Stimulated activated CD4-positive, alpha-beta T cell treated with anti-CD3 and anti-CD28 coated beads, Interleukin-4, amount 100 ng/mL, for 48 hours (primary cell): ENCODE results near the gene LRRTM1.

Experiments
- DNase-seq, 2 donors: peaks; one replicate each; pipeline ENCODE4 v3.0.0-alpha.2; 2020; ENCODE audit warnings: low read depth in 2 of 2

Gene LRRTM1

GRCh38 chr2:80302314-80303005 is 2.1 kb downstream of the LRRTM1 start:
- no peak for DNase-seq

DNA sequence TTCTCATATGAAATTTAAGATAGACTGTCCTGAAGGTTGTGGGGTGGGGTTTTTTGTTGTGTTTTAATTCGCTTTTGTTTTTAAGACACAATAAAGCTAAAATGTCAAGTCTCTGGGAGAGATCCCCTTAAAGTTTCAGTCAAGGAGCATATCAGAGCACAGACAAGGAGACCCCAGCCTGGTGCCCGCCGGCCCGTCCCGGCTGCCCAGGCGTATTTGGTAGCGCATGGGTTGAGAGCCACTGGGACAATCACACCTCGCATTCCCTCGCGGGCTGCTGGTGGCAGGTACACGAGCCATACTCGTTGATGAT is 2.6 kb downstream of the LRRTM1 start:
- DNase-seq, result no peak

GRCh38 chr2:80300954-80301353 is 3.6 kb downstream of the LRRTM1 start:
- no peak for DNase-seq

DNA sequence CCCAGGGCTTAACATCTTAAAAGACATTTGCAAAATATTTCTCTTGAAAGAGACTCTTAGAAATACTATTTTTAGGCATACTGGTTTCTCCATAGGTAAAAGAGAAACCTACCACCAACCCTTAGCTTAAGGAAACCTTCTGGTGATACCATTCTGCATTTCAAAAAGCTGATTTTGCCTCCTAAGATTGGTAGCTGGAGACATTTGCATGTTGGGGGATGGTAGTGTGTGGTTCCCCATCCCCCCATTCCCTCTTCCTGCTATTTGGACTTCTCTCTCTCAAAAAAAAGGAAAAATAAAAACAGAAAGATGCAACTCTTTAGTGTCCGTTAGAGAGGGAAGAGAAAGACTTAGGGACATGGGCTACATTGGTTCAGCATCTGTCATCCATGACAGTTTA is 4.2 kb downstream of the LRRTM1 start:
- DNase-seq, result no peak

DNA sequence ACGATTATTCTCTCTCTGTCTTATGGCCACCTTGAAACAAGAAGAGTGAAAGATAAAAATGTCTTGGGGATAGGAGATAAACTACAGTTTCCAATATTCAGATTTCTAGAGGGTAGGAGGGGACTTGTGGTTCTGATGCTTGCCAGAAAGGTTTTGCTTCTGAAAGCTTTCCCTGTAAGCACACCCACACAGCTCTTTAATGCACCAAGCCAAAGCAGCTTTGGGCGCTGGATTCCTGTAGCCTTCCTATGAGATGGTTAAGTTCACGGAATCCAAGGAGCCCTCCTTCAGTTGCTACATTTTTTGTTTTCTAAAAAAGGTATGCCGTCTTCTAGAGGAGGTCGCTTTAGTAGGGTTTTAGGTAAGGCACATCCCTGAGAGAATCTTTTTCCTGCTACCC is 4.9 kb downstream of the LRRTM1 start:
- DNase-seq, result no peak

DNA sequence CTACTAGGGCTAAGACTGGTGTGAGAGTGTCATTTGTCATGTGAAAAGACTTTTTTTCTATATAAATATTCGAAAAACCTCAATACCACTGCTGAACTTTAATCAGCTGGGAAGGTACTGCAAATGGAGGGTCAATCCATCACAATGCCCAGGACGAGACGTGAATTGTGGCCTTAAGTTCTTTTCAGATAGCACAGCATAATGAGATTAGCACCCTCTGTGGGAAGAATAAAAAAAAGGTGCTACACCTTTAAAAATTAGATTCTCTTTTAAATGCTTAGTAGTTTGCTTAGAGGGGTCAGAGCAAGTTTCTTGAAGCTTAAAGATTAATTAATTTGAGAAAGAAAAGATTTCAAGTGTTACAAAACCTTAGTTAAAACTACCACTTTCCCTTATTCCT is 5.6 kb downstream of the LRRTM1 start:
- DNase-seq, result no peak

- DNase-seq, result no peak
These were observed 11.5 kb downstream of the LRRTM1 start for GRCh38 chr2:80293039-80293438.

- no peak for DNase-seq
These were observed 12.1 kb downstream of the LRRTM1 start for GRCh38 chr2:80292474-80292873.

GRCh38 chr2:80291656-80292055 is 12.9 kb downstream of the LRRTM1 start:
- DNase-seq, result no peak

GRCh38 chr2:80288576-80288975 is 16.0 kb downstream of the LRRTM1 start:
- DNase-seq, result no peak

GRCh38 chr2:80281049-80281448 is 23.5 kb downstream of the LRRTM1 start:
- no peak for DNase-seq

GRCh38 chr2:80280598-80280997 is 24.0 kb downstream of the LRRTM1 start:
- DNase-seq, result no peak

GRCh38 chr2:80269806-80270205 is 34.7 kb downstream of the LRRTM1 start:
- DNase-seq, result no peak

DNA sequence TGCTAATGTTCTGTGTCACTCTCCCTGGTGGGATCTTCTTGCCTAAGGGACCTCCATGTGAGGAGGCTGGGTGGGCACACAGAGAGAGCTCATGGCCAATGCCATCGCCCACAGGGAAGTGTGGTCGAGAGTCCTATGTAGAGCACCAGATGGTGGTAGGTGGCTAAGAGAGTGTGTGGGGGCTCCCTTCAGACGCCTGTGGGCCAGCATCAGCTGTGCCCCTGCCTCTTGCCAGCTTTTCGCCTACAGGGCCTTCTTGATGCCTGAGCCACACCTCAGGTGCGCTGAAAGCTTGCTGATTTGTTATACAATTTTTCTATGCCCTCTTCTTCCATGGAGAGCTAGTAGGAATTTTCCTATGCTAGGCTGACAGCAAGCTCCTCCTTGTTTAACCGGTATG is 38.3 kb downstream of the LRRTM1 start:
- no peak for DNase-seq

GRCh38 chr2:80259292-80259691 is 45.3 kb downstream of the LRRTM1 start:
- no peak for DNase-seq

DNA sequence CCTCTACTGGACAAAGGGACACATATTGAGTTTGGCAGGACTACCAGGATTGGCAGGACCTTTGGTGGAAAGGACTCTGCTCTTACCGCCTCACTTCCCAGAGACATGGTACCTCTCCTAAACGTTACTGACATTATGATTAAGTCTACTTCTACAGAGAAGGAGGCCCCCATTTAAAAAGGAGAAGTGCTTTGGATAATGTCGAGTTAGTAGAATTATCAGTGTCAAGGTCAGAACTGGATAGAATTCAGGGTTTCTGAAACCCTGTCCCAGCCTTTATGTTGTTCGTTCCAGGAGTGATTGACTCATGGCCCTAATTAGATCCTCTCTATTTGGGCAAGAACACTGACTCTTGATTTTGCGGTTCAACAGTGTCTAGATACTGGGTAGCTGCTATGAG is 45.8 kb downstream of the LRRTM1 start:
- DNase-seq, result no peak

- no peak for DNase-seq
These were observed 46.2 kb downstream of the LRRTM1 start for GRCh38 chr2:80258341-80258740.

DNA sequence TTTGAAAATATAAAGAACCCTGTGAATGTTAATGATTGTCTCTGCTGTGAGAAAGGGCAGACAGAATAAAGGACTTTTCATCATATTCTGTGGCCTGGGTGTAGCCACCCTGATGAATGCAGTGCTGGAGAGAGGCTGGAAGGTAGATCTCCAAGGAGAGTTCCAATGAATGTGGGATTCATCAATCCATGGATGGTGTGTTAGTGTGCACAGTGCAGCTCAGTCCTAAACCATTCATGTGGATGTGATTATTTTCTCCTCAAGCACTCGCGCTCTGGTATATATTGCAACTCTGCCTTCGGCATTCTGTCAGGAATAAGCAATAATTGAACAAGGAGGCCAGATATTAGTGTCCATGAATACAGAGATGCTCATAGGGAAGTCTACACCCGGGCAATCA is 47.1 kb downstream of the LRRTM1 start:
- no peak for DNase-seq

GRCh38 chr2:80256782-80257167 is 47.8 kb downstream of the LRRTM1 start:
- DNase-seq, result no peak

DNA sequence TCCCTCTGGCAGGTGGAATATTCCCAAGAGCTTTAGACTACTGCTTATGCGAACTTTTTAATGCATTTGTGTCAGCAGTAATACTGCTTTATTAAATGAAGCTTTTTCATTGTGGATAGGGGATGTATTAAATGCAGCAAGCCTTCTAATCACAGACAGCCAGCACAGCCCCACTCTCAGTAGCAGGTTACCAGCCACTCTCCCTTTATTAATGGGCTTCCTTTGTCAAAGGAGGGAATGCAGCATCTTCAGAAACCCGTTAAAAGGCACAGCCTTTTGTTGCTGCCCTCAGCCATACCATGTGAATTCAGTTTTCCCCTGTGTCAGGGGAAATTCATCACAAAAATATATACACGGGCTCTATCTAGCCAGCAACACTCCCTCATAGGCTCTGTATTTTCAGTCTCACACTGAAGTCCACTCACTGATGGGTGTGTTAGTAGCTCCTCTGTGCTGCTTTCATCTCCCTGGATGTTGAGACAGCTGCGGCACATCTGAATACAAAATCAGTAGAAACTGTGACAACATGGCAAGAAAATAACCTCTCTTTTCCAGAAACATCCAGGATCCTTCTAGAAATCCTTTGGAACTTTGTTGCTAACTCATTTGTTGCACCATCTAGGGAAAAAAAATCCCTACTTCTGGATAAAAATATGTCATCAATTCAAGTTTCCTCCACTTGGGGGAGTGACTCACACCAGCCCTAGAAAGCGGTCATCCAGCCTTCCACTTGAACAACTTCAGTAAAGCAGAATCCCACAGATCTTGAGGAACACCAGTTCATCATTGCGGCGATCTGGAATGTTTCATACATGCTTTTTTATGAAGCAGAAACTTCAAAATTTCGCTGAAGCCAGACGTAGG is 48.4 kb downstream of the LRRTM1 start:
- no peak for DNase-seq

- DNase-seq, result no peak
These were observed 52.1 kb downstream of the LRRTM1 start for GRCh38 chr2:80252294-80252986.
